Measurements from ENCODE around the gene TMEM108.

The TMEM108 gene

DNA sequence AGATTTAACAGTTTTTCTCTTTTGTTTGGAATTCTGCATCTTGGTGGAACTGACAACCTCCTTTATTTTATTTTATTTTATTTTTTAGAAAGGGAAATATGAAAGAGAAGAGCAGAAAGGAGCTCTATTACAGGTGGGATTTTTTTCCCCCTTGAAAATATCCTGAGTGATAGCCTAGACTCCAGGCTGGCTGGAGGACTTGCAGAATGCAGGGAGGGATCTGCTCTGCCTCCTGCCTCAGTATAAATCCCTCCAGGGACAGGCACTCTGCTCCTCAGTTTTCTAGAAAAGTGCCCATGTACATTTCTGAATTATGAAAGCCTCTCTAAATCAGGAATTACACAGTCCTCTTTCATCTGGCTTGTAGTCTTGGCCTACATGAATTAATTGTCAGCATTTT, 173.7 kb downstream of the TMEM108 start:
- FAIRE-seq (no peak), DNase-seq (ENCODE audit: low spot score) (no peak)

DNA sequence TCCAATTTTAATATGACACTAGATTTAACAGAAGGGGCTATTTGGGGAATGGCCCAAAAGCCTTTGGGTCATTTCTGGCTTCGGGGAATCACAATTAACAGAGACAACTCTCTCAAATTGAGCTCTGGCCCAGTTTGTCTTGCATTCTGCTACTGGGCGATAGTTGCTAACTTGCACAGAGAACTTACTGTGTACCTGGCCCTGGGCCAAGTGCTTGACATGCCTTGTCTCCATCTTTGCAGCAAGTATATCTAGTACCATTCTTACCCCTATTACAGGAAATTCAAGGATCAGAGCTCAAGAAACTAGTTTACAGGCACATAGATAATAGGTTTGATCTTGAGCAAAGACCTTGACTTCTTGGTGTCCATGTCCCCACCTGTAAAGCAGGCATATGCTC, 175.7 kb downstream of the TMEM108 start:
- DNase-seq (ENCODE audit: low spot score): no peak
- FAIRE-seq: no peak

DNA sequence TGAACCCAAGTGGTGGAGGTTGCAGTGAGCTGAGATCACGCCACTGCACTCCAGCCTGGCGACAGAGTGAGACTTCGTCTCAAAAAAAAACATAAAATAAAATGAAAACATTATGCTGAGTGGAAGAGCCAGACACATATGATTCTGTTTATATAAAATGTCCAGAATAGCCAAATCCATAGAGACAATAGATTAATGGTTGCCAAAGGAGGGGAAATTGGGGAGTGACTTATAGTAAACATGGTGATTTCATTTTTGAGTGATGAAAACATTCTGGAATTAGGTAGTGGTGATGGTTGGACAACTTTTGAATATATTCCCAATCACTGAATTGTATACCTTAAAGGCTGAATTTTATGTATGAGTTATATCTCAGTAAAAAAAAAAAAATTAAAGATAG, 189.6 kb downstream of the TMEM108 start:
- FAIRE-seq (no peak), DNase-seq (ENCODE audit: low spot score) (no peak)

DNA sequence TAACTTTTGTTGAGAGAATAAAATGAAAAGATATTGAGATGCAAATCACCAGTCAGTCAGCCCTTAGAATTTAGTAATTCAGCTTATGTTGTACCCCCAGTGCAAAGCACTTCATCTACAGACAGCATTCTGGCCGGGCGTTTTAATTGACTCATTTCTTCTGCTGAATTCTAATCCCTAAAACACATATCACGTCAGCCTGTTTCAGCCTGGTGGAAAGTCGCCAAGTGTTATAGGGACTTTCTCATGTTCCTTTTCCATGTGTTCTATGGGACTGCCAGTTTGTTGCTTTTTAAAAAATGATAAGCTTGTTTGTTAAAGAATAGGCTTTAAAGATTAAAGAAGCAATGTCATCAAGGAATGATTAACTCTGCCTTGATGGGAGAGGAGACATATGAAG, 192.0 kb downstream of the TMEM108 start:
- no peak for DNase-seq (ENCODE audit: low spot score)

DNA sequence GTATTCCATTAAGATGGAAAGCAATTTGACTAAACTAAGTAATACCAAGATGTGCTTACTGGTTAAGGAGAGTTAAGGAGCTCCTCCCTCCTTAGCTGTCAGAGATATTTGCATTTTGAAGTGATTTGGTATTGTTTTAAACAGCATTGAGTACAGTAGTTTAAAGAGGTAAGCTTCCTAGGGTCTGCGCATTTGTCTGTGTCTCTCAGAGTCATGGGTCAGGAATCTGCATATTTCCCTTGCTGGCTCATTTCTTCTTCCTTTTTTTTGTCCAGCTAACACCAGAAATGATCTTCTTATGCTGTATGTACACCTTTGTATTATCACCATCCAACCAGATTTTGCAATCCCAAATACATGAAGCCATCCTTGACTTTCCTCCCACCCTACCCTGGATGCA, 198.7 kb downstream of the TMEM108 start:
- DNase-seq (ENCODE audit: low spot score) (no peak), FAIRE-seq (no peak)

More for the DNA sequence above, 192.0 kb downstream of the TMEM108 start:
- FAIRE-seq: no peak

- FAIRE-seq (no peak), DNase-seq (ENCODE audit: low spot score) (no peak)
Observed at GRCh38 chr3:133237380-133237779, 199.2 kb downstream of the TMEM108 start.

- DNase-seq (ENCODE audit: low spot score) (no peak), FAIRE-seq (no peak)
Observed at GRCh38 chr3:133238015-133238414, 199.8 kb downstream of the TMEM108 start.

GRCh38 chr3:133246119-133246518, 207.9 kb downstream of the TMEM108 start:
- FAIRE-seq: no peak
- DNase-seq (ENCODE audit: low spot score): no peak

GRCh38 chr3:133246773-133247172, 208.6 kb downstream of the TMEM108 start:
- no peak for DNase-seq (ENCODE audit: low spot score)
- no peak for FAIRE-seq

DNA sequence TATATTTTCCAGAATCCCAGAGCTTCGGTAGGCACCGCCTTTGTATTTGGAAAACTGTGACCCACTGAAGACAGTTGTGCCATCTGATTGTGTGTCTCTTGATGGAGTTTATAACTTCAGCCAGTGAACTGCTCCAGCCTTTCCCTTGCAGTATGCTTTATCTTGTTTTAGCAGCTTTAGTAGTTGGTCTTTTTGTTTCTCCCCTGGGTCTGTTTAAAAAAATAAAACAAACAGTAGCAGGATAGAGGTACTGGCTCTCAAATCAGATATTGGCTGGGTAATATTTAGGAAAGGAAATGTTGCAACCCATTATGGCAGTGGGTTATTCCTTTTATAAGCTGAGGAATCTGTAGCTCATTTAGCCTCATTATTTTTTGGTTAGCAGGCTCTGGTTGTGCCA, 210.2 kb downstream of the TMEM108 start:
- FAIRE-seq: no peak
- DNase-seq (ENCODE audit: low spot score): no peak

- no peak for FAIRE-seq
- DNase-seq (ENCODE audit: low spot score): no peak
Observed at GRCh38 chr3:133249490-133249889, 211.3 kb downstream of the TMEM108 start.

DNA sequence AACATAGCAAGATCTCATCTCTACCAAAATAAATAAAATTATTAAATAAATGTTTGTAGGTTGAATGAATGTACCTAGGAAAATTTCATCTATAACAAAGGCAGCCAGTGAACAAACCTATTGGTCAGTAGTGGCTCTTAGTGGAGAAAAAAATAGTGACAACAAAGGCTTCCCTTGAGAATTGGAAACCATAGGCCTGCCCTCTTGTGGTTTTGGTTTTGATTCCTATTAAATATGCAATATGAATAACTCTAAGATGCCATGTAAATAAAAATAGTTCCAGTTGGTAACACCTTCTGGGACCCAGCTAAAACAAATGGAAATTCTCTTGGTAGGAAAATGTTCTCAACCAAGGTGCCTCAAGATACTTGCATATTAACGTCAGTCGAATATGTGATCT, 216.0 kb downstream of the TMEM108 start:
- DNase-seq (ENCODE audit: low spot score): no peak
- no peak for FAIRE-seq

GRCh38 chr3:133254716-133255115, 216.5 kb downstream of the TMEM108 start:
- DNase-seq (ENCODE audit: low spot score): no peak
- FAIRE-seq: no peak

- FAIRE-seq: no peak
- DNase-seq (ENCODE audit: low spot score): no peak
Observed at GRCh38 chr3:133256787-133257483, 218.7 kb downstream of the TMEM108 start.

DNA sequence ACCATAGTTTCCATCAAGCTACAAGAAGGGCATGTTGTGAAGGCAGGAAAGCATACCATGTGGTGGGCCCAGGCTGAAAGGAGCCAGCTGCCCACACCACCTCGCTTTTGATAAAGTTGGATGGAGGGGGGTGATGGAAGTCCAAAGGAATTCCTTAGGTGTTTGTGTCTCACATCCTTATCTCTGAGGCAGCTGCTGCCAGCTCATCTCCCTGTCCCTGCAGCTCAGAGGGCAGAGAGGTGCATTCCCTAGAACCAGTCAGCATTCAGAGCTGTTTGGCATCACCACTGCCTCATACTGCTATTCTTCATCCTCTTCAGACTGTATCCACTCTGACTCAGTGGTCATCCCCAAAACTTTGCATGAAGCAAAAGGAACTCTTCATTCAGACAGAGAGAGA, 220.2 kb downstream of the TMEM108 start:
- DNase-seq (ENCODE audit: low spot score) (peak; percentile 41), FAIRE-seq (no peak)

GRCh38 chr3:133259767-133260166, 221.6 kb downstream of the TMEM108 start:
- no peak for DNase-seq (ENCODE audit: low spot score)
- no peak for FAIRE-seq

DNA sequence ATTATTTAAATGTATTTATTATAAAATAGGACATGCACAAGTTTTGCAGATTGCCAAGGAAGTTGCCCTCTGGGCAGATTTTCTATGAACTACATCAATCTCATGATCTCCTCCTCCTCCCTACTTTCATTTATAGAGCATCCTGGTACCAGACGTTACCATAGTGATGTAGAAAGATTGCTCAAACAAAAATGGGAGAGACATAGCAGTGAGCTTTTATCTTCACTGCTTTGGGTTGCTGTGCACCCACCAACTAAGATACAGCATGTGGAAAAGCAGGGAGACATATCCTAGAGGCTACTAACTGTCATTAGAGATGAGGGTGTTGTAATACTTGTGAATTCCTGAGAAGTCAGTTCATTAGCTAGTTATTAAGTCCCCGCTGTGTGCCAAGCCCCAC, 224.1 kb downstream of the TMEM108 start:
- DNase-seq (ENCODE audit: low spot score) (no peak), FAIRE-seq (no peak)

- FAIRE-seq (no peak), DNase-seq (ENCODE audit: low spot score) (no peak)
Observed at GRCh38 chr3:133264920-133265319, 226.7 kb downstream of the TMEM108 start.

- FAIRE-seq (no peak), DNase-seq (ENCODE audit: low spot score) (no peak)
Observed at GRCh38 chr3:133268726-133269134, 230.5 kb downstream of the TMEM108 start.

- FAIRE-seq: no peak
- DNase-seq (ENCODE audit: low spot score): no peak
Observed at GRCh38 chr3:133269393-133269792, 231.2 kb downstream of the TMEM108 start.

DNA sequence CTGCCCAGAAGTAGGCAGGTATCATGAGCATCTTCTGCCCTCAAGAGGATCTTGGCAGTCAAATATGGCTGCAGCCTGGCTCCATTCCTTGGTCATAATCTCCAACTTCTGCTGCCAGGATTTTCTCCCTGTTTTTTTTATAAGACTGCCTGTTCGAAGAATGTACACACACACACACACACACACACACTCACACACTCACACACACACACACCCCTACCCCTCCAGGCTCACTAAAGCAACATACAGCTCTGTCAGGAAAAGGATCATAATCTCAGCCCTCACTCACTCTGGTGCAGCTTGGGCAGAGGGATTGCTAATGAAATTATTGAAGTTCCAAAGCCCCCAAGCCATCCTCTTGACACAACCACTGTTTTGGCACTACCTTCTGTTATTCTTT, 232.4 kb downstream of the TMEM108 start:
- DNase-seq (ENCODE audit: low spot score) (no peak), FAIRE-seq (no peak)

GRCh38 chr3:133271042-133271441, 232.9 kb downstream of the TMEM108 start:
- no peak for FAIRE-seq
- no peak for DNase-seq (ENCODE audit: low spot score)

DNA sequence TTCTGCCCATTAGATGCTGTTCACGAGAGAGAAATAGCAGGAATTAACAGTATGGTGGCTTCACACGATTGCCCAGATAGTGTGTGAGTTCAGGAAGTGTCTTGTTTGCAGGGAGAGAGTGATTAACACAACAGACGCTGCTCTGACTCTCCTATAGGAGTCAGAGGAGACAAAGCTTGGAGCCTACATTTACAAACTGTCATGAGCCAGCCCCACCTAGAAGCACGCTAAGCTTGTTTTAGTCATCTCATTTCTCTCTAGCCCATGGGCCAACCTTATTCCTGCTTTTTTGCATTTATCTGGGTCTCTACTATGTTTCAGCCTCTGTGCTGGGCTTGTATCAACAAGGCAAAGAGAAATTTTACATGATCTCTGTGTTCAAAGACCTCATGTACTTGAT, 233.3 kb downstream of the TMEM108 start:
- DNase-seq (ENCODE audit: low spot score): no peak
- no peak for FAIRE-seq

- FAIRE-seq (no peak), DNase-seq (ENCODE audit: low spot score) (no peak)
Observed at GRCh38 chr3:133273346-133273745, 235.2 kb downstream of the TMEM108 start.

All from RCC 7860 (cell line).